H9 (cell line): ENCODE data around the gene MRPL20. TPM values are rescaled to one million over a fixed set of nuclear protein-coding genes. Genes with fewer than 3 reads are reported as not detected.

Experiments
- DNase-seq: peaks from one replicate; pipeline ENCODE4 v3.0.0-alpha.2; 2017
- H2AFZ ChIP-seq: one replicate; pipeline ENCODE4 v1.6.1; 2013; ENCODE audit warnings: mild to moderate bottlenecking, low read length, control low read depth, moderate library complexity
- H2AK5ac ChIP-seq: 2 replicates; pipeline ENCODE4 v1.6.1; 2013; ENCODE audit warnings: low read length, control low read depth, mixed read lengths; ENCODE audit not compliant: insufficient read length
- H2BK120ac ChIP-seq: one replicate; pipeline ENCODE4 v1.6.1; 2013; ENCODE audit warnings: low read depth, mild to moderate bottlenecking, low read length, control low read depth, inconsistent platforms; ENCODE audit not compliant: poor library complexity, severe bottlenecking
- H2BK12ac ChIP-seq: 2 replicates; pipeline ENCODE4 v1.6.1; 2013; ENCODE audit warnings: low read length, control low read depth, mixed read lengths, low read depth; ENCODE audit not compliant: insufficient read length
- H2BK15ac ChIP-seq: 2 replicates; pipeline ENCODE4 v1.6.1; 2013; ENCODE audit warnings: low read depth, low read length, control low read depth
- H2BK20ac ChIP-seq: one replicate; pipeline ENCODE4 v1.6.1; 2013; ENCODE audit warnings: low read depth, mild to moderate bottlenecking, low read length, control low read depth, inconsistent platforms; ENCODE audit not compliant: poor library complexity, severe bottlenecking
- H2BK5ac ChIP-seq: 2 replicates; pipeline ENCODE4 v1.6.1; 2013; ENCODE audit warnings: low read length, control low read depth, mixed read lengths; ENCODE audit not compliant: insufficient read length
- H3K14ac ChIP-seq: 2 replicates; pipeline ENCODE4 v1.6.1; 2013; ENCODE audit warnings: low read length, control low read depth; ENCODE audit not compliant: insufficient read depth
- H3K18ac ChIP-seq: 2 replicates; pipeline ENCODE4 v1.6.1; 2013; ENCODE audit warnings: low read depth, mild to moderate bottlenecking, mixed read lengths, low read length, control low read depth; ENCODE audit not compliant: insufficient read length
- H3K23ac ChIP-seq: 2 replicates; pipeline ENCODE4 v1.6.1; 2013; ENCODE audit warnings: low read length, control low read depth, mixed read lengths, low read depth; ENCODE audit not compliant: insufficient read length
- H3K23me2 ChIP-seq: 2 replicates; pipeline ENCODE4 v1.6.1; 2013; ENCODE audit warnings: low read depth, mild to moderate bottlenecking, mixed read lengths, low read length, control low read depth; ENCODE audit not compliant: insufficient read length, poor library complexity, severe bottlenecking
- H3K27ac ChIP-seq: 2 replicates; pipeline ENCODE4 v1.5.1; 2013; ENCODE audit warnings: low read length, control low read depth, mixed read lengths, low read depth; ENCODE audit not compliant: insufficient read length
- H3K27me3 ChIP-seq: 2 replicates; pipeline ENCODE4 v1.6.1; 2013; ENCODE audit warnings: low read length, control low read depth, inconsistent platforms; ENCODE audit not compliant: insufficient read depth
- H3K4ac ChIP-seq: 2 replicates; pipeline ENCODE4 v1.6.1; 2013; ENCODE audit warnings: low read depth, mild to moderate bottlenecking, control low read depth, inconsistent platforms, low read length, moderate library complexity
- H3K4me1 ChIP-seq: 2 replicates; pipeline ENCODE4 v1.6.1; 2013; ENCODE audit warnings: low read length, control low read depth, inconsistent platforms; ENCODE audit not compliant: insufficient read depth
- H3K4me2 ChIP-seq: 2 replicates; pipeline ENCODE4 v1.6.1; 2013; ENCODE audit warnings: low read length, control low read depth, mixed read lengths; ENCODE audit not compliant: insufficient read length, insufficient read depth
- H3K56ac ChIP-seq: 2 replicates; pipeline ENCODE4 v1.6.1; 2013; ENCODE audit warnings: low read depth, mild to moderate bottlenecking, mixed read lengths, low read length, control low read depth; ENCODE audit not compliant: insufficient read length
- H3K79me1 ChIP-seq: 2 replicates; pipeline ENCODE4 v1.6.1; 2013; ENCODE audit warnings: low read depth, mild to moderate bottlenecking, moderate library complexity, low read length, control low read depth, inconsistent platforms; ENCODE audit not compliant: insufficient read depth, poor library complexity, severe bottlenecking
- H3K79me2 ChIP-seq: 2 replicates; pipeline ENCODE4 v1.6.1; 2013; ENCODE audit warnings: low read length, control low read depth, inconsistent platforms; ENCODE audit not compliant: insufficient read depth
- H3K9ac ChIP-seq: 2 replicates; pipeline ENCODE4 v1.6.1; 2013; ENCODE audit warnings: low read length, control low read depth, mixed read lengths; ENCODE audit not compliant: insufficient read length; ENCODE audit errors: extremely low read depth
- H3K9me3 ChIP-seq: one replicate; pipeline ENCODE4 v1.6.1; 2013; ENCODE audit warnings: low read depth, low read length, inconsistent platforms; ENCODE audit not compliant: control insufficient read depth
- H3T11ph ChIP-seq: one replicate; pipeline ENCODE4 v1.6.1; 2013; ENCODE audit warnings: mild to moderate bottlenecking, low read length, control low read depth, inconsistent platforms
- H4K20me1 ChIP-seq: one replicate; pipeline ENCODE4 v1.6.1; 2013; ENCODE audit not compliant: control insufficient read depth, insufficient read length, insufficient read depth
- H4K5ac ChIP-seq: 2 replicates; pipeline ENCODE4 v1.6.1; 2013; ENCODE audit warnings: low read depth, mild to moderate bottlenecking, mixed read lengths, low read length, control low read depth; ENCODE audit not compliant: insufficient read length
- H4K8ac ChIP-seq: replicated peaks from 2 replicates; pipeline ENCODE4 v1.6.1; 2013; ENCODE audit warnings: low read length, control low read depth, mixed read lengths, low read depth; ENCODE audit not compliant: insufficient read length
- H4K91ac ChIP-seq: 2 replicates; pipeline ENCODE4 v1.6.1; 2013; ENCODE audit warnings: low read depth, mild to moderate bottlenecking, moderate library complexity, mixed read lengths, low read length, control low read depth; ENCODE audit not compliant: insufficient read length
- H3K27ac Mint-ChIP-seq, 3 experiments: 2 replicates in 2 of 3; 3 replicates in 1 of 3; pipeline ENCODE4 v1.8.0; 2020 to 2021; ENCODE audit warnings: mixed read lengths in 3 of 3, mild to moderate bottlenecking in 1 of 3, moderate library complexity in 1 of 3
- H3K27me3 Mint-ChIP-seq: 2 replicates; pipeline ENCODE4 v1.8.0; 2021; ENCODE audit warnings: low read depth, mild to moderate bottlenecking, moderate library complexity, mixed read lengths
- H3K36me3 Mint-ChIP-seq, 3 experiments: 2 replicates in 2 of 3; 3 replicates in 1 of 3; pipeline ENCODE4 v1.8.0; 2020 to 2021; ENCODE audit warnings: low read depth in 3 of 3, mixed read lengths in 3 of 3; ENCODE audit not compliant: insufficient read depth in 1 of 3
- H3K4me1 Mint-ChIP-seq, 2 experiments: 2 replicates each; pipeline ENCODE4 v1.8.0; 2020; ENCODE audit warnings: mixed read lengths in 2 of 2
- H3K4me3 Mint-ChIP-seq, 2 experiments: 2 replicates in 1 of 2; 3 replicates in 1 of 2; pipeline ENCODE4 v1.8.0; 2020 to 2021; ENCODE audit warnings: mild to moderate bottlenecking in 2 of 2, mixed read lengths in 2 of 2, moderate library complexity in 1 of 2
- H3K9me3 Mint-ChIP-seq, 2 experiments: 2 replicates in 1 of 2; 3 replicates in 1 of 2; pipeline ENCODE4 v1.8.0; 2020; ENCODE audit warnings: mild to moderate bottlenecking in 2 of 2, mixed read lengths in 2 of 2, moderate library complexity in 1 of 2
- WGBS: extraction: QIAGEN DNeasy Blood & Tissue Kit; methylation state at CpG from one replicate; pipeline ENCODE4 v1.1.7; 2013; ENCODE audit warnings: missing lambda C conversion rate, low lambda C conversion rate, mixed read lengths; ENCODE audit not compliant: insufficient read length; ENCODE audit errors: extremely low coverage; 5-methylcytosine and 5-hydroxymethylcytosine counted together
- total RNA-seq: library from RNA; stranded (reverse); gene quantifications from 2 replicates; pipeline ENCODE4 v1.2.1, GENCODE V29; 2021
- TF ChIP-seq, protein P1 (sequence below): fragments of 200-600 bp; sonication (generic); conservative IDR thresholded peaks from 3 replicates; pipeline ENCODE4 v1.8.0; 2021; ENCODE audit warnings: antibody characterized with exemption, mild to moderate bottlenecking

MRPL20 gene
- total RNA-seq, 1 experiment from 2014 or later, result 162 TPM

DNA sequence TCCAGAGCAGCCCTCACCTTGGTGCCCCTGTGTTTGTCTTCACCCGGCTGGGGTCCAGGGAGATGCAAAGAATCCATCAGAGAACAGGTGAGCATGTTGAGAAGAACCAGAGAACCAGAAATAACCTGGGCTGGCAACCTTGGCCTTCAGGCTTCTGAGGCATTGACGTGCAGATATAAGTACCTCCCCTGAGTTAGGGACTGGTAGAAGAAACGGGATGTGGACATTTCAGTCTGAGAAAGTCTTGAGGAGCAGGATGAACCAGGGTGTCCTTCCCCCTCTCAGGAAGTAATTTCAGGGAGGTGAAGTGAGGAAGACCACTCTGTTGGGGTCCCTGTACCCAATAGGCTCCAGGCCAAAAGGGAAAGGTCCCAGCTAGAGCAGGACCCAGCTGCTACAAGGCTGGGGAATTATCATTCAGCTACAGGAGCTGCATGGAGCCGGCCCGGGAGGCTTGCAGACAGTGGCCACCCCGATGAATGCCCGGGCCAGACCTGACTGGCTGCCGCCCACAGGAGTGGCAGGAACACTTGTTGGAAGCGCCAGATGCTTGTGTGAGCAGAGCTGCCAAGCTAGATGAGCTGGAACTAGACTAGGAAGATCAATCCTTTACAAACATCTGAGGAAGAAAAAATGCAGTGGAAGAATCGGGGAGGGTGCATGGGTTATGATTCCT lies 30.4 kb downstream of the MRPL20 start:
- Histone ChIP-seq H2AFZ (no peak overlapping the region), H2BK5ac (no peak overlapping the region), H3K56ac (no peak overlapping the region), H2AK5ac (no peak overlapping the region), H4K8ac (no peak overlapping the region), H3K18ac (no peak overlapping the region), H2BK12ac (no peak overlapping the region), H3K9ac (no peak overlapping the region), H3K27ac (no peak overlapping the region), H3K4ac (no peak overlapping the region), H3K79me2 (peaks cover 4% of the 10 kb centered on the region; the same call in 1 of the 2 replicates), H3K23ac (no peak overlapping the region), H3K23me2 (peaks cover 7% of the 10 kb centered on the region), H4K20me1 (no peaks in the 10 kb centered on the region), H3K79me1 (peaks cover 13% of the 10 kb centered on the region), H4K91ac (no peak overlapping the region), H2BK15ac (no peak overlapping the region), H2BK20ac (no peak overlapping the region), H2BK120ac (no peak overlapping the region), H4K5ac (peak overlapping the region; percentile 40), H3K9me3 (no peaks in the 10 kb centered on the region), H3K4me1 (no peaks in the 10 kb centered on the region; the same call in 1 of the 2 replicates), H3K27me3 (no peaks in the 10 kb centered on the region), H3K4me2 (no peak overlapping the region), H3K14ac (no peak overlapping the region), H3T11ph (no peak overlapping the region)
- TF ChIP-seq, protein P1, sequence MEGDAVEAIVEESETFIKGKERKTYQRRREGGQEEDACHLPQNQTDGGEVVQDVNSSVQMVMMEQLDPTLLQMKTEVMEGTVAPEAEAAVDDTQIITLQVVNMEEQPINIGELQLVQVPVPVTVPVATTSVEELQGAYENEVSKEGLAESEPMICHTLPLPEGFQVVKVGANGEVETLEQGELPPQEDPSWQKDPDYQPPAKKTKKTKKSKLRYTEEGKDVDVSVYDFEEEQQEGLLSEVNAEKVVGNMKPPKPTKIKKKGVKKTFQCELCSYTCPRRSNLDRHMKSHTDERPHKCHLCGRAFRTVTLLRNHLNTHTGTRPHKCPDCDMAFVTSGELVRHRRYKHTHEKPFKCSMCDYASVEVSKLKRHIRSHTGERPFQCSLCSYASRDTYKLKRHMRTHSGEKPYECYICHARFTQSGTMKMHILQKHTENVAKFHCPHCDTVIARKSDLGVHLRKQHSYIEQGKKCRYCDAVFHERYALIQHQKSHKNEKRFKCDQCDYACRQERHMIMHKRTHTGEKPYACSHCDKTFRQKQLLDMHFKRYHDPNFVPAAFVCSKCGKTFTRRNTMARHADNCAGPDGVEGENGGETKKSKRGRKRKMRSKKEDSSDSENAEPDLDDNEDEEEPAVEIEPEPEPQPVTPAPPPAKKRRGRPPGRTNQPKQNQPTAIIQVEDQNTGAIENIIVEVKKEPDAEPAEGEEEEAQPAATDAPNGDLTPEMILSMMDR, result no peak
- WGBS, result no CpG with 5 or more reads among the region's 10 CpGs
- peaks cover 5 to 10% of the 10 kb centered on the region in 2 experiments for H3K4me1 Mint-ChIP-seq
- no peak for DNase-seq
- H3K9me3 Mint-ChIP-seq, result no peaks in the 10 kb centered on the region
- no peaks in the 10 kb centered on the region for H3K27me3 Mint-ChIP-seq
- peaks cover 6 to 20% (median 12%) of the 10 kb centered on the region in 3 experiments for H3K36me3 Mint-ChIP-seq
- peak overlapping the region; percentile 68 to 89 (median 70); a peak in 3 of 7 replicates for H3K27ac Mint-ChIP-seq
- peak overlapping the region; percentile 83 to 88 for H3K4me3 Mint-ChIP-seq
